HL-60/S4 treated with phorbol 12-myristate 13-acetate at 8.2 ng/mL for 4 days and 3 days (cell line): ENCODE results near the gene KCNK1.

ENCODE experiments used
- in situ Hi-C: fragments of 300-500 bp; cut with MboI; formaldehyde crosslinking; loops from 2 replicates; pipeline ENCODE4 v1.15.0; 2022; ENCODE audit warnings: low sequenced_read_pairs

KCNK1 gene

DNA sequence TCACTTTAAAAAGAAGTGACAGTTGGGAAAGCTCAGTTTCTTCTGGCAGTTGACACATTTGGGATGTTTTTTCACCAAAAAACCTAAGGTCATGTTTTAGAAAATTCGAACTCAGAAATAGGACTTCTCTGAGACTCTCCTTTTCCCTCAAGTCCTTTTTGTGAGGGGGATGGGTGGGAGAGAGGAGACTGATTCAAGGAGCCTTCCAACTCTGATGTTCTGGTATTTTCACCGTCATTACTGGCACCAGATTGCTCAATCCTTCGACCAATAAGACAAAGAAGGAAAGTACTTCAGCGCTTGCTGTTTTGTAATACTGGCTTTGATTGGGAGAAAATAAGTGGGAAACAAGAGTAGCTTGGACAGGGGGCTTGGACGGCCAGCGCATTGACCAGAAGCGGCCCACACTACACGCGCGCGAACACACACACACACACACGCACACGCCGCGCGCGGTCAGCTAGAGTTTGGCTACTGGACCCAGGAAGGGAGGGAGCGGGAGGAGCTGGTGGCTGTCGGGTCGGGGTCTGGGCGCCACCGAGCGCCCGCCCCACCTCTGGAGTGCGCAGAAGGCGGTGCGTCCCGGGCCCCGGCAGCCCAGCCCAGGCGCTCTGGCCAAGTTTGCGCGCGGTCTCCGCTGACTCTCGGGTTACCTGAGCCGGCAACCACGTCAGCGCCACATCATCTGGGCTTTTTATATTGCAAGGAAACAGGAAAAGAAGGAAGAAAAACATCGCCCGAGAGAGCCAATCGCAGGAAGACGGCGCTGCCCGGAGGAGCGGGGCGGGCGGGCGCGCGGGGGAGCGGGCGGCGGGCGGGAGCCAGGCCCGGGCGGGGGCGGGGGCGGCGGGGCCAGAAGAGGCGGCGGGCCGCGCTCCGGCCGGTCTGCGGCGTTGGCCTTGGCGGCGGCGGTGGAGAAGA, at the start of gene KCNK1:
KCNK1 (plus strand) TSS at position 855 of the 921 bp plus-strand sequence; CDS start at position 921, 66 bp downstream.
- in situ Hi-C loops = no loop called here

DNA sequence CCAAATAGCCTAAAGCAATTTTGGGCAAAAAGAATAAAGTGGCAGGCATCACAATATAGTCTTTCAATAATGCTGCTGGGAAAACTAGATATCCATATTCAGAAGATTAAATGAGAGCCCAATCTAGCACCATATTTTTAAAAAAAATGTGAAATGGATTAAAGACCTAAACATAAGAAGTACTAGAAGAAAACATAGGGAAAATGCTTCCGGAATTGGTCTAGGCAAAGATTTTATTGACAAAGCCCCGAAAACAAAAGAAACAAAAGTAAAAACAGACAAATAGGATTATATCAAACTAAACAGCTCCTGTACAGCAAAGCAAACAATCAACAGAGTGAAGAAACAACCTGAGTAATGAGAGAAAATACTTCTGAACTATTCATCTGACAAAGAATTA, 48.6 kb upstream of the KCNK1 start:
- in situ Hi-C loops = no loop called here

DNA sequence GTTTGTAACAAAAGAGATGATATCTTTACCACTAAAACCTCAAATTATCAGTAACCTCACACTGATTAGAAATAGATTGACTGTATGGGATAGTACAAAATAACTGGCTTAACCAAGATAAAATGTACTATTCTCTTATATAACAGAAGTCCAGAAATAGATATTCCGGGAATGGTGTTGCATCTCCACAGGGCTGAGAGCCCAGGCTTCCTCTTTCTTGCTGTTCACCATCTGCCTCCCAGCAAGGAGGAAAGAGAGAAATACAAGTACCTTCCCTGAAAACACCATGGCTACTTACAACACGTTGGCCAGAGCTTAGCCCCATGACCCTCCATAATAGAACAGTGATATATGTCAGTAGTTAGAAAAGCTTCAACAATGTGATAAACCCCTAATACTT, 47.0 kb upstream of the KCNK1 start:
- in situ Hi-C loops = no loop called here

DNA sequence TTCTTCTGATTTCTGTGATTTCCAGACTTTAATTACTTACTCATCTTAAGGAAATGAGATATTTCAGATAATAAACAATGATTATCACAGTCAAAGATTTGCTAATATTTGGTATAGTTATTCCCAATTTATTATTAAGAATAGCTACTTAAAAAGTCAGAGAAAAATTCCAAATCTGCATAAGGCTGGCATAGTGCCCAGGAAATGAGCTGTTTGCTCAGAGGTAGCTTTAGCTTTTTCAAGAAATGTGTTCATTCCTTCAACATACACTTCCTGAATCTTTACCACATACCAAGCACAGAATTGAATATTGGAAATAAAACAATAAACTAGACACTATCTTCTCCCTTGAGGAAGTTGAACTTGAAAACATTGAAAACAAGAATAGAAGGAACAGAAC, 44.3 kb upstream of the KCNK1 start:
- in situ Hi-C loops = no loop called here

DNA sequence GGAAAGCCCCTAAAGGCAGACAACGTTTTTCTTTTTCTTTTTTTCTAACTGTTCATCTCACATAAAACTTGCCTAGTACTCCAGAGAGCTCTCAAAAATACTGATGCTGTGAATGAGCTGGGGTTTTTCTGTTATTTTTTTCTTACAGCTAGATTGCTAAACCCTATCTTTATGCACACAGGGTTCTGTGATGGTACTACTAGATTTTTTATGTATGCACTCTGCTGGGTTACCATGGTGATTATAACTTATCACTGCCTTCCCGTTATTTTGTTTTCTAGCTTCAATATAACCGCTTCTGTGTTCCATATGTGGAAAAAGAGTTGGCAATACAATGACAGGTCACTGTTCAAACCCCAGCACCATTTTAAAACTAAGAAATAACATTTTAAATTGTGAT, 43.7 kb upstream of the KCNK1 start:
- in situ Hi-C loops = no loop called here

DNA sequence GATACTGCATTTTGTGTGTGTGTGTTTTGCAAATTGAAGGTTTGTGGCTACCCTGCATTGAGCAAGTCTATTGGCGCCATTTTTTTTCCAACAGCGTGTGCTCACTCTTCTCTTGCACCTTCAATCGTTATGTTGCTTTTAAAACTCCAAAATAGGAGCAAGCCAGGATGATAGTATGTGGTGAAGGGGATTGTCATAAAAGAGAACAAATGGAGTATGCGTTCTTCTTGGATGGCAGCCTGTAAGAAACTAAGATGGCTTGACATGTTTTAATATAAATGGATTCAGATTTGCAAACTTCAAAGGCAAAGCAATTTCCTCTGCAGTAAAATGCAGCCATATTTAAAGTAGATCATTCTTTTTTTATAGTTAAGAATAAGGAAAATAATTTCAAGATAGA, 43.2 kb upstream of the KCNK1 start:
- in situ Hi-C loops = no loop called here

DNA sequence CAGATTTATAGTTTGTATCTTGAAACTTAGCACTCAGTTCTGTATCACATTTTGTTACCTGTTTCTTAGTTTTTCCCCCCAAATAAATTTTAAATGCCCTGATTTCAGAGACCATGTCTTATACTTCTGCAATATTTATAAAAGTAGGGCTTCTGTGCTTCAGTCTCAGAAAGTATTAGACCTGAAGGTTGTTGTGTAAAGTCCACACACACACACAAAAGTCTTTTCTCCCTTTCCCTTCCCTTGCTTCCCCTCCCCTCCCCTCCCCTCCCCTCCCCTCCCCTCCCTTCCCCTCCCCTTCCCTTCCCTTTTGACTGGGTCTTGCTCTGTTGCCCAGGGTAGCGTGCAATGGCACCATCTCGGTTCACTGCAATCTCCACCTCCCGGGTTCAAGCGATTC, 41.0 kb upstream of the KCNK1 start:
- in situ Hi-C loops = no loop called here

DNA sequence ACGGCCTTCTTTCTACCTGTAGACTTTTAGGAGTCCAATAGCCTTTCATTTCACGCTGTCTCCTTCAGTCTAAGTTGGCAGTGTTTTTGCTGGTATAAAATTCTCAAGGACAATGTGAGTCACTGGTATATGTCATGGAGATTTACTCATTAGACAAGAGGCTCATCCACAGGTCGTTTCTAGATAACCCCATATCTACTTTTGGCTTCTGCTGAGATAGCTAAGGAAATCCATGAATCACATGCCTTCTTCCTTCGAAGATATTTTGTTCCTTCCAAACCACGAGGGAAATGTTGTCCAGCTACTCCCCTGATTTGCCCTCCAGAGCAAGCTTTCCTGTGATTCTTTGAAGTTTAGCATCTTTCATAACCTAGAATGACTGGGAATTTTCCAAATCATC, 38.5 kb upstream of the KCNK1 start:
- in situ Hi-C loops = no loop called here

DNA sequence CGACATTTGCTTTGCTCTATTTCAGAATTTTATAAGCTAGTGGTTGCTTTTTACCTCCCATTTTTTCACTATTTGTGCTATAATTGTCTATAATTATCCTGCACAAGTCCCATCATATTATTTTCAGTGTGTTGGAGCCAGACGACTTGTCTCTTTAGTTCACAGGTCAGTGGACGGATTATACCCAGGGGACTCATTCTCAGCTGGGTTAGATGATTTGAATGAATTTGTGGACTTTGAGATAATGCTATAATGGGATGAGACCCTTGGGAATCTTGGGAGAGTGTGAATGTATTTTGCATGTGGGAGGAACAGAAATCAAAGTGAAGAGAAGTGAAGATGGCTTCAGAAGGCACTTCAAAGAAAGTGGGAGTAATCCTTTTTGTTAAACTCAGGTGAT, 31.5 kb upstream of the KCNK1 start:
- in situ Hi-C loops = no loop called here

DNA sequence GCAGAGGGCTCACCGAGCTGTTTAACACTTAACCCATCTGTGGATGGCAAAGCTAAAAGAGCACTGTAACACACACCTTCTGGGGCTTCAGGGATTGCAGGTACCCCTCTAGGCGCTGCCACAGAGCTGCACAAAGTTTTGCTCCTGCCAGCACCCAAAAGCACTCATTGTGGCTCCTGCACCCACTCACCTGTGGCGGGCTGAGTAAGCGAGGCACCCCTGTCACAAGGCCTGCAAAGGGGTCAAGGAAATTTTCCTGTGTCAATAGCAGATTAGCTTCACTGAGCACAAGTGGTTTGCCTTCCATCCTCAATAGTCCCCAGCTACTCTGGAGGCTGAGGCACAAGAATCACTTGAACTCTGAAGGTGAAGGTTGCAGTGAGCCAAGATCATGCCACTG, 29.5 kb upstream of the KCNK1 start:
- in situ Hi-C loops = no loop called here

DNA sequence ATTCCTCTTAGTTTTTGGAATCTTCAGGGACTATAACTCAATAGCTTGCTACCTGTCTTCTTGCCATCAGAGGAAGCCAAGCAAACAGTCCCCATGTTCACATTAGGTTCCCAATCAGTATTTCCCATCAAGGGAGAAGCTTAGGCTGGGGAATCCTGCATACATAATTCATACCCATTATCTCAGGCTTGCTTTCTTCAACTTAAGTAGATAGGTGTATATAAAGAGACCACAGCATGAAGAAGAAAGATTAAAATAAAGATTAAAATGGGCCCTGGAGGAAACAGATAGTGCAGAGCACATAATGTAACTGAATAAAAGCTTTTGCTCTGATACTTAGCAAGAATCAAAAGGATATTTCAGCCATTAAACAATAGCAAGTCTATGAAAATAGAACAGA, 29.0 kb upstream of the KCNK1 start:
- in situ Hi-C loops = no loop called here

DNA sequence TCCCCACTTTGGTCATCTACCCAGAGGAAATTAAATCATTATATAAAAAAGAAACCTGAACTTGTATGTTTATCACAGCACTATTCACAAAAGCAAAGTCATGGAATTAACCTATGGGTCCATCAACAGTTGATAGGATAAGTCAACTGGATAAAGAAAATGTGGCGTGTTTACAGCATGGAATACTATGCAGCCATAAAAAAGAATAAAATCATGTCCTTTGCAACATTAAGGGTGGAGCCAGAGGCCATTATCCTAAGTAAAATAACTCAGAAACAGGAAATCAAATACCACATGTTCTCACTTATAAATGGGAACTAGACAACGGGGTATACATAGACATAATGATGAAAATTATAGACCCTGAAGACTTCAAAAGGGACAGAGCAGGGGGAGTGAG, 27.6 kb upstream of the KCNK1 start:
- in situ Hi-C loops = no loop called here

DNA sequence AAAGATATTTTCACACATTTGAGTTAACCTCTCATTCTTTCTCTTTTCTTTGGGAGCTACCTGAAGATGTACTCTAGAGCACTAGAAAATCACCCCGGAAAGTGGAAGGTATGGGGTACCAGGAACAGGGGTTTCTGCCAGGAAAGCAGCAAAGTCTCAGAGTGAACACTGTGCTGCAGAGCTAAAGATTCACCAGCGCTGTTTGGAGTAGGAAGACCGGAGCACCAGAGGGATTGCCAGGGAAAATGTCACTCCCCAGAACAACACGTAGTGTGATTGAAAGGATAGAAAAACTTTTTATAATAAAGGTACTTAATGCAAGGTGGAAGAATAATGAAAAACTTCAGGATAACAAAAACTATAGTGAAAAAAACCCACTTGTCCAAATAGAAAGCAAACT, 26.7 kb upstream of the KCNK1 start:
- in situ Hi-C loops = no loop called here

DNA sequence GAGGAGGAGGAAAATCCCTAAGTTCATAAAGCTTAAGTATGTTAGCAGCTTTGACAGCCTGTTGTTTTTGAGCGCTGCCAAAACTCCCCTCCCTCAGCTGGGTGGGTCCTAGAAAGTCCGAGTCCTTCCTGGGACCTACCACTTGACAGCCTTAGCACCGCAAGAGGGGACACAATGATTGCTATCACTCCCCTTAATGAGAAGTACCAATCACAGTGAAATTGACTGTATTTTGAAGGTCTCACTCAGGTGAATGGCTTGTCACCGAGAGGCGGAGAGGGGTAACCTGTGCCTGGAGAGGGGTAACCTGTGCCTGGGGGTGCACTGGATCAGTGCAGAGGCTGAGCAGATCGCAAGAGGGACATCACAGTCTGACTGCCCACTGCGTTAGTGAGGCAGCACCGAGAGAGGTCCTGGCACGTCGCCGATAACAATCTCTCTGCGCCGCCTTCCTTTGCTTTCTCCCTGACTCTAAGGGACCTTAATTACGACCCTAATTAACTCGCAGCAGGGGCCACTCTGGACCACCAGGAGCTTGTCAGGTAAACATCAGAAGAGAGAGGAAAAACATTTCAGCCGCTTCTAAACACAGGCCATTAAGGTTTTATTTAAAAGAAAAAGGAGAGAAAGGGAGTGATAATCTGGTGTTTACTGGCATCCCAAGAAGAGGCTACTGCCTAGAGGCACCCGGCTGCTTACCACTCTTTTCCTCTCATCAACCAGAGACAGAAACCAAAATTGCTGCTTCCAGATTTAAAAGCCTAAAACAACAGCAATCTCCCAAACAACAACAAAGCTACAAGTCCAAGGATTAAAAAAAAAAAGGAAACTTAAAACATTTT, 25.7 kb upstream of the KCNK1 start:
- in situ Hi-C loops = no loop called here

DNA sequence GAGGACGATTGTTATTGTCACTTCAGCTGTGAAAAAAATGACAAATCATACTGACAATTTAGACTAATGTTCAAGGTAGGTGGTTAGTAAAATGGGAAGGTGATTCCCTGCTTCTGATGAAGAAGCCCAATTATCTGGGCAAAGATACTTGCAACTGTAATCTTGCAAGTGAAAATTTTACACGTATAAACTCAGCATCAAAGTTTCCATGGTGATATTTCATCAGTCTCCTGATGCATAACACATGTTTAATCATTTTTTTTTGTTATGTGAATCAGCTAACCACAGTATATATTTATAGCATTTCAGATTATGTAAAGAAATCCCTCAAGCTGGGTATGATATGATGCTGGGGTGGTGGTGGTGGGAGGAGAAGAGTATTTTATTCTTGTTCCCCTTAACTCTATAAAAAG, 16.4 kb upstream of the KCNK1 start:
- in situ Hi-C loops = no loop called here

DNA sequence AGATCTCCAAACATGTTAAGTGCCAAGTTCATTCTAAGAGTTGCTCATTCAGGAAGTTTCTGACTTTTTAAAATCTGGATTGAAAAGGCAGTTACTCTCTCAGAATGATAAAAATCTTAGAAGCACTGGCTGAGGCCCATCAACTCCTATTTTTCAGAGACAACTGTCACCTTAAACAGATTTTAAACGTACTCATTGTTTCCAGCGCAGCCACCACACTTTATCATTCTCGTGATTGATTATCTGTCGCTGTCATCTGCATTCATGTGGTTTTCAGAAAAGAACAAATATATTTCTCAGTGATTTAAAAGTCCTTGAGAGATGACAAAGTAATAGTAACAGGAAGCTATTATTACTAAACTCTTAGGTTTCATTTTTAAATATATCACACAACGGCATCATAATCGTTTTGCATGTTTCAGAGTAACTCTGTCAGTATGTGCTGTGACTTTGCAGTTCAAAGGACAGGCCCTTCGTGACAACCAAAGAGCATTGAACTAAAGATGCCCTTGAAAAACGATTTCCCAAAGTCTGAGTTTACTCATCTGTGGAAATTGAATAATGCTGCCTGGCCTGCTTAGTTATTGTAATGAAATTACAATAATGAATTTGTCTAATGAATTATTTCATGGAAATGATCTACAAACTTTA, 14.9 kb upstream of the KCNK1 start:
- in situ Hi-C loops = no loop called here

DNA sequence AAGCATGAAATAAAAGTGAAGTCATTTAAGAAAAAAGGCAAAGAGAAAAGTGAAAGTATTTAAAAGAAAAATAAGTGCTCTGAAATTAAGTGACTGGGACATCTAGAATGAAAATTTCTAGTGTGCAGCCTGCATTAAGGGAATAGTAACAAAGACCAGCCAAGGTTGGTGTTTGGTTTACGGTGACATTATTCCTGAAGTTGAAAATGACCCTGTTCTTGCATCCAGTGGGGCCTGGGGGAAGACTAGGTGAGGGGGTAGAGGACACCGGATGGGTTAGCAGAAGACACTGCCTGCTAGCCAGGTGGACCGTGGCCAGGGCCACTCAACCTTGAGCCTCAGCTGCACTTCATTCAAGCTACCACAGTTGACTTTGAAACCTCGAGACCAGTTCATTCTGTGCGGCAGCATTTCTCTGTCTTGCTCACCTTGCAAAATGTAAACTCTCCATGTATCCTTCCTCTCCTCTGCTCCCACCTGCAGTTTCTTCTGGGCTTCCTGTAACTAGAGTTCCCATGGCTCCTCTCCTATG, 14.3 kb upstream of the KCNK1 start:
- in situ Hi-C loops = no loop called here

DNA sequence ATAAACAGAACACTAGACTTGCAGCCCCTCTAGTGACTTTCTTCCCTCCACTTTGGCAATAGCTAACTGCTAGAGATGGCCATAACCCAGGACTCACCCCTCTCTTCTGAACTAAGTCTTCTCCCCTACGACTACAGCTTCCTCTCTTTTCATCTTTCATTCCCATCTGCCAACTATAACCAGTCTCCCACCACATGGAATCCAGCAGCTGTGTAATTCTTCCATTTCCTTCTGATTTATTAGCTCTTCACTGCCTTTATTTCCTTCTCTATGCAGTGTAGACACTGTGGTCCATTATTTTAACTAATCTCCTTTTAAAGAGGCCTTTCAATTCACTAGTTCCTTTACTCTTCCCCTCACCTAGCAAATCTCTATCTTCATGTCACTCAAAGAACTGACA, 13.4 kb upstream of the KCNK1 start:
- in situ Hi-C loops = no loop called here

DNA sequence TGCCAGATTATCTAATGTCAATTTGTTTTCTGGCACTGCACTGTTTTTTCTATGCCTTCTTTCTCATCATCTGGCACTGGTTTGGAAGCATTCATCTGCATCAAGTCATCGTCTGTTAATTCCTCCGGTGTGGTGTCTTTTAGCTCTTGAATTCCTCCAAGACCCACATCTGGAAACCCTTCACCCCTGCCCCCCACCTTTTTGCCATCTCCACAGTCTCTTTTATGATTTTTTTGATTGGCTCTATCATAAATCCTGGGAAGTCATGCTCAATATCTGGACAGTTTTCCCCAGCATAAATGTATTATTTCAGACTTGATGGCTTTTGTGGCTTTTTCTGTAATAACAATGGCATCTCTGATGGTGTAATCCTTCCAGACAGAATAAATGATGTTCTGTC, 10.4 kb upstream of the KCNK1 start:
- in situ Hi-C loops = no loop called here

DNA sequence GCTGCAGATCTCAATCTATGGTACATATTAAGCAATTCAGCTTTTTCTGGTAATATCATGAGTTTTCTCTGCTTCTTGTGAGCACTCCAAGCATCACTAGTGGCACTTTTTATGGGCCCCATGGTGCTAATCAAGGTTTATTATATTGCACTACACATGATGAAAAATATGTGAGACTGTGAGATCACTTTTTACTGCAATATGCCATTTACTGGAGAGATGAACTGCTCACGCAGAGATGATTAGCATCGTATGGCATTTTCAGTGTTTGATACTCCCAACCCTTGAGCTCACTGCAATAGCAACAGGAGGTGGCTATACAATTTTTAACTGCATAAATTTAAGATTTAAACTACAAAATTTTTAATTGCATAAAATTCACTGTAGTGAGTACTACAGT, 8.7 kb upstream of the KCNK1 start:
- in situ Hi-C loops = no loop called here

DNA sequence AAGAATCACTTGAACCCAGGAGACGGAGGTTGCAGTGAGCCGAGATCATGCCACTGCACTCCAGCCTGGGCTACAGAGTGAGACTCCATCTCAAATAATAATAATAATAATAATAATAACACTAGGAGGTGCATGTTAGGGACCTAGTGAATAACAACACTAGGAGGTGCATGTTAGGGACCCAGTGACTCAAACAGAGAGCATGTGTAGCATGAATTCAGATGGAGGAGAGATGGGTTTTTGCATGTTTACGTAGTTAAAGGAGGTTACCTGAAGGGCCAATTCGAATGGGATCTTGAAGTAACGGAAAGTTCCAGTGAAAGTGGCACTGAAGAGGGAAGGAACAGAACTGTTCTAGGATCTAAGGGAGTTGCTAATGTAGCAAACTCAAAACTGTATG, 7.1 kb upstream of the KCNK1 start:
- in situ Hi-C loops = no loop called here
